CD4-positive, alpha-beta T cell treated with Interleukin-2 at 100 ng/mL for 4 hours (primary cell): Measurements from ENCODE around the gene B4GALT6.
"Not testable (repeated sequence)": the region's sequence is repeated elsewhere in the genome, so short reads cannot be mapped to it uniquely, and the experiment has no call there.

Source experiments
- DNase-seq: peaks from one replicate; pipeline ENCODE4 v3.0.0-alpha.2; 2020; ENCODE audit warnings: low spot score

The B4GALT6 gene

GRCh38 chr18:31684279-31685096, at the start of gene B4GALT6:
TSS of gene B4GALT6 (minus strand) at chr18:31684581. CDS start at chr18:31684426, 155 bp downstream.
- DNase-seq: no peak

DNA sequence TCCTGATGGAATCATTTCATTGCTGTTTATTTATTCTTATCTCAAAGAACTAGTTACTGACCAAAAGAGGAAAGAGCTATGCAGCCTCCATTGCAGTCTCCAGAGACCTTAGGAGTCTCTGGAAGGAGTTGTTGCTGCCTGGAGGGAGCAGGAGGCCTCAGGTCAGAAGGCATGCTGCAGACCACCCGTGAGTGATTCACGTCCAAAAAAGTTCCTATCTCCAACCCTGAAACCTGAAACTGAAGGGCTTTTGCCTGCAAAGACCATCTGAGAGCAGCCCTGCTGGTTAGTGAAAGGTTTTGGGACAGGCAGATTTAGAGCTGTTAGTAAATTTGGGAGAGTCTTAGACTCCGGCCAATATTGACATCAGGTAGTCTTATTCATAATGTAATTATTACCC, 47.2 kb upstream of the B4GALT6 start:
- no peak for DNase-seq

DNA sequence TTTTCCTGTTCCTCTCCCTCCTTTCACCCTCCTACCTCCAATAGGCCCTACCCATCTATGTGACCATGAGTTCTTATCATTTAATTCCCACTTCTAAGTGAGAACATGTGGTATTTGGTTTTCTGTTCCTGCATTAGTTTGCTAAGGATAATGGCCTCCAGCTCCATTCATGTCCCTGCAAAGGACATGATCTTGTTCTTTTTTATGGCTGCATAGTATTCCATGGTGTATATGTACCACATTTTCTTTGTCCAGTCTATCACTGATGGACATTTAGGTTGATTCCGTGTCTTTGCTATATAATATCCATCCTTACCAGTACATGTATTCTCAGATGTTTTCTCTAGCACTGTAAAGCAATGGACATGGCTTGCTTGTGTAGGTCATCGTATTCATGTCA, 44.8 kb upstream of the B4GALT6 start:
- not testable (repeated sequence) for DNase-seq

GRCh38 chr18:31723990-31724711, 39.8 kb upstream of the B4GALT6 start:
- DNase-seq: no peak

DNA sequence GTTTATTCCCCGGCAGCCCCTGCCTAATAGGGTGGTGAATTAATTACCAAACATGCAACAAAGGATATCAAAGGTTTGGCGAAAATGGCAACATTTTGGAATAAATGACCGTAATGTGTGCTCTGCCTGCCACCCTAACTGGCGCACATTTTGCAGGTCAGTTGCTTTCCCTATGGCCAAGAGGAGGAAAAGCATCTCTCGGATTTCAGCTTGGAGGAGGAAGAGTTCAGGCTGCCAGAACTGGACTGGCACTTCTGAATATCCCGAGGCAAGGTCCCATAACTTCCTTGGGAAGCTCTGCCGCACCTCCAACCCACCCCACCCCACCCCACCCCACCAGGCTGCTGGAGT, 39.2 kb upstream of the B4GALT6 start:
- DNase-seq: no peak

DNA sequence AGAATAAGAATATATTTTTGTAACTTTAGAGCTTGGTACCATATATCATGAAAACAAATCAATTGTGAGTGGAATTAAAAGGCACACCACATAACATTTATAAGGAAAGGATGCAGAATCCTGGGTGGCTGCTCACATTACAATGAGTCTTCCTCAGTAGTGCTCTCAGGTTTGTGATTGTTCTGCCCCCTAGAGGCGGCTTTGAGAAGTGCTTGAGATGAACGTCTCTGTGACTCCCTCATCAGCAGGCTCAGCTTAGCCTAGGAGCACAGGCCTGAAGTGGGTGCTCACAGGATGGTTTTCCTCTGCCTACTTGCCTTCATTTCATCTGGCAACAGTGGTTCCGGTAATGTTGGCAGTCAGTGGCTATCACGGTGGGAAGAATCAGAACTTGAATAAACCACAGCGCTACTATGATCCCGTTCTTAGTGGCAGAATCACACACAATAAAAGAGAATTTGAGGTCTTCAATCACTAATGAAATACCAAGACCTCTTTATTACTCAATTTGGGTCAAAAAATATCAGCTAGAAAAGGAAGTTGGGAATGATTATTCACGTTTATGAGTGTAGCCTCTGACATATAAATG, 38.1 kb upstream of the B4GALT6 start:
- DNase-seq: peak; percentile 75

GRCh38 chr18:31721601-31722000, 37.2 kb upstream of the B4GALT6 start:
- DNase-seq: no peak

GRCh38 chr18:31720867-31721266, 36.5 kb upstream of the B4GALT6 start:
- DNase-seq: no peak

DNA sequence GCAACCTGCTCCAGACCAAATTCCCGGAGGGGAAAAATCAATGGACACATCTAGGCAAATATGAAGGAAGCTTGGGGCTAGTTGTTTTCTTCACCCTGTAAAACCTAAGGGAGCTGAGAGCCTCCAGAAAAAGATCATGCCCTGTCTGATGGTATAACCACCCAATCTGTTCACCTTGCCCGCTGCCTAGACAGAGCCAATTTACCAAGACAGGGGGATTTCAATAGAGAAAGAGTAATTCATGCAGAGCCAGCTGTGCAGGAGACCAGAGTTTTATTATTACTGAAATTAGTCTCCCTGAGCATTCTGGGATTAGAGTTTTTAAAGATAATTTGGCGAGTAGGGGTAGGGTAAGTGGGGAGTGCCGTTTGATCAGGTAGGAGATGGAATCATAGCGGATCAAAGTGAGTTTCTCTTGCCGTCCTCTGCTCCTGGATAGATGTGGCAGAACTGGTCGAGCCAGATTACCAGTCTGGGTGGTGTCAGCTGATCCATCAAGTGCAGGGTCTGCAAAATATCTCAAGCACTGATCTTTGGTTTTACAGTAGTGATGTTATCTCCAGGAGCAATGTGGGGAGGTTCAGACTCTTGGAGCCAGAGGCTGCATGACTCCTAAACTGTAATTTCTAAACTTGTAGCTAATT, 35.1 kb upstream of the B4GALT6 start:
- no peak for DNase-seq

GRCh38 chr18:31718386-31718785, 34.0 kb upstream of the B4GALT6 start:
- DNase-seq: no peak

GRCh38 chr18:31716362-31716761, 32.0 kb upstream of the B4GALT6 start:
- no peak for DNase-seq

DNA sequence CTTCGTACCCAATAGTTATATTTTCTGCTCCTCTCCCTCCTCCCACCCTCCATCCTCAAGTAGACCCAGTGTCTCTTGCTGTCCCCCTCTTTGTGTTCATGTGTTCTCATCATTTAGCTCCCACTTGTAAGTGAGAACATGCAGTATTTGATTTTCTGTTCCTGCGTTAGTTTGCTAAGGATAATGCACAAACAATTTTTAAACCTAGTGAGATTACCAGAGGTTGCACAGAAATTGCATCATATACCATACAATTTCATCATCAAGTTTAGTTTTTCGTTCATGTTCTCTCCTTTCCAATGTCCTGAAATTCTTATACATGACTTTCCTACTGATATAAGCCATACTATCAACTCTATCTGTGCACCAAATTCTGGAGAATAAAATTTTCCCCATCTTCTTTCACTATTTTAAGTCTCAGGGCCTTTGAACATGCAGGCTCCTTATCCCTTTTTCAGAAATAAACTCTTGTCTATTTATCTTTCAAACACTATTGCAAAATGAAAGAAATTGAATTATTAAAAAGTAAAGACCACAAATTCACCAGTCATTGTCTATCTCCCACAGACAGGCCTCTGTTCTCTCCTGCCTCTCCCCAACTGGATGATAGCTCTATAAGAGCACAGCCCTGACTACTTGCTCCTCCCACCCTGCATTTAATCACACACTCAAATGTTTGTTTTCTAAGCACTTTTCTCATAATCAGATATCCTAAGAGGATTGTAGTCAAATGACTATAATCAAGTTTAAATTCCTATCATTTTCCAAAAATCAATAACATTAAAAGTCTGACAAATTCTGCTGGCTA, 27.2 kb upstream of the B4GALT6 start:
- no peak for DNase-seq

- DNase-seq: no peak
Observed at GRCh38 chr18:31710826-31711225, 26.4 kb upstream of the B4GALT6 start.

DNA sequence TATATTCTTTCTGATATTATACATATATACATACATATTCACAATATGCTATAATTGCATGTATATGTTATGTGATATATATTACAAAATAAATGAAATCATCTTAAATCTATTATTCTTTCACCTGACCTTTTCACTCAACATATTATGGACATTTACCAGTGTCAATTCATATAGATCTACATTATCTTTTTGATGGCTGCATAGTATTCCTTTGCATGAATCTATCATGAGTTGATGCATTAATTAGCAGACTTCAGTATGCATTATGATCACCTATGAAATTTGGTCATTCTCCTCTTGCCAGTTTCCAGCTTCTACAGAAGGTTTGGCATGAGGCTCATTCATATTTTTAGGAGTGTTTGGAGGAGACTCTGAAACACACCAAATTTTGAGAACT, 23.4 kb upstream of the B4GALT6 start:
- DNase-seq: no peak

DNA sequence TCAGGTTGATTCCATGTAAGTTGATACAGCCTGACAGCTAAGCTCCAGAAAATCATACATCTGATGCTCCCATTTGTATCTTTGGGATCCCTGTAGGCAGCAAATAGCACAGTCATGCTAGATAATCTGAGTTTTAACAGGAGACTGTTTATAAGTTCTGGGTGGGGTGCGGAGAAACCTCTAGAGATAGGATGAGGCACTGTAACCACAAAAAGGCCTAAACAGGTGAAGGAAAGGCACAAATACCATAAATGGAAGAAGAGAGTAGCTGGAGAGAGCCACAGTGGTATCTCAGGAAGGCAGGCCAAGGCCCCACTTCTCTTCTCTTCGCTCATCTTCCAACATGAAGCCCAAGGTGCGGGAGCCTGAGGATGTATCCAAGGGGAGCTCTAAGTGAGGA, 18.1 kb upstream of the B4GALT6 start:
- DNase-seq: no peak

GRCh38 chr18:31701744-31702143, 17.4 kb upstream of the B4GALT6 start:
- no peak for DNase-seq

DNA sequence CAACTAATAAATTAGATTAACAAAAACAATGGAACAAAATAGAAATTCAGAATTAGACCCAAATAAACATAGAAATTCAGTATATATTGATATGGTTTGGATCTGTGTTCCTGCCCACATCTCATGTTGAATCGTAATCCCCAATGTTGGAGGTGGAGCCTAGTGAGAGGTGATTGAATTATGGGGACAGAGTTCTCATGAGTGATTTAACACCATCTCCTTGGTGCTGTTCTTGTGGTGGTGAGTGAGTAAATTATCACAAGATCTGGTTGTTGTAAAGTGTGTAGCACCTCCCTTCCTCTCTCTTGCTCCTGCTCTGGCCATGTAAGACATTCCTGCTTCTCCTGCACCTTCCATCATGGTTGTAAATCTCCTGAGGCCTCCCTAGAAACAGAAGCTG, 16.6 kb upstream of the B4GALT6 start:
- DNase-seq: no peak

GRCh38 chr18:31697351-31698298, 13.2 kb upstream of the B4GALT6 start:
- DNase-seq: no peak

GRCh38 chr18:31695989-31696388, 11.6 kb upstream of the B4GALT6 start:
- DNase-seq: no peak

- DNase-seq: no peak
Observed at GRCh38 chr18:31694297-31694696, 9.9 kb upstream of the B4GALT6 start.

DNA sequence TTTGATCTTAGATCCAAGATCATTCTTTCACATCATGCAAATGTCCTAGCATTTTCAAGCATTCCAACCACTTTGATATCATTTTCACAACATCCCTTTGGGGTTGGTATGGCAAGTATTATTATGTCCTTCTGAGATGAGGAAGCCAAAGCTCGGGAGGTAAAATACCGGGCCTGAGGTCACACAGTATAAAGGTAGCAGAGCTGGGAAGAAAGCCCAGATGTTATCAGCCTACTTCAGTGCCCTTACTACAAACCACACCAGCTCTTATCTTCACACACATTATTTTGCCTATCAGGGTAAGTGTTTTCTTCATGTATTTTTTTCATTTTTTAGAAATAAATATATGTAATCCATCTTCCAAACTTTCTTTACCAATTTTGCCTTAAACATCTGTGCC, 4.2 kb upstream of the B4GALT6 start:
- no peak for DNase-seq
